Keratinocyte (primary cell): Measurements from ENCODE around the gene ERVMER34-1.

ENCODE experiments used
- CTCF ChIP-seq, 3 experiments: IDR thresholded peaks in 1 of 3; conservative IDR thresholded peaks in 1 of 3; optimal IDR thresholded peaks in 1 of 3; 2 replicates in 2 of 3; 3 replicates in 1 of 3; pipeline versions ENCODE3 to v1.5.1; 2011; ENCODE audit warnings: low read length in 3 of 3, mild to moderate bottlenecking in 3 of 3, moderate library complexity in 2 of 3, control low read depth in 1 of 3, inconsistent platforms in 1 of 3; ENCODE audit not compliant: insufficient read depth in 2 of 3; ENCODE audit errors: extremely low read depth in 1 of 3
- EZH2 ChIP-seq: IDR thresholded peaks from one replicate; pipeline ENCODE4 v1.6.1; 2012; ENCODE audit warnings: inconsistent platforms, mild to moderate bottlenecking, low read length, moderate library complexity

GRCh38 chr4:52752936-52753335, 1.7 kb upstream of the ERVMER34-1 start:
- TF ChIP-seq CTCF (optimal IDR thresholded peaks at IDR 0.05 in 1 of 3, IDR thresholded peaks at IDR 0.05 in 1 of 3, conservative IDR thresholded peaks at IDR 0.05 in 1 of 3; ENCODE audit: extremely low read depth in 1 of 3, insufficient read depth in 2 of 3, low read length in 3 of 3) (no peak), EZH2 (no peak)
